Tibial nerve (tissue), 4 donors: ENCODE data around the gene MBD3. TPM values are rescaled to one million over a fixed set of nuclear protein-coding genes. Genes with fewer than 3 reads are reported as not detected.

Experiments
- DNase-seq, 2 donors: peaks; one replicate each; pipeline ENCODE4 v3.0.0-alpha.2; 2019; ENCODE audit warnings: low spot score in 2 of 2
- H3K27ac ChIP-seq, 4 donors: fragments of 200-600 bp; sonication (generic) in 3 of 4; one replicate each; pipeline ENCODE4 v1.5.1; 2017 to 2019; ENCODE audit warnings: mild to moderate bottlenecking in 1 of 4
- H3K27me3 ChIP-seq, 2 donors: fragments of 200-600 bp; sonication (generic) in 1 of 2; one replicate each; pipeline versions ENCODE4 v1.5.1 to v1.6.0; 2017 to 2019
- H3K36me3 ChIP-seq, 3 donors: fragments of 200-600 bp; sonication (generic); one replicate each; pipeline ENCODE4 v1.5.1; 2018 to 2019
- H3K4me1 ChIP-seq, 4 donors: fragments of 200-600 bp; sonication (generic) in 3 of 4; one replicate each; pipeline ENCODE4 v1.5.1; 2017 to 2019
- H3K4me3 ChIP-seq, 4 donors: fragments of 200-600 bp; sonication (generic) in 3 of 4; one replicate each; pipeline ENCODE4 v1.5.1; 2017 to 2019; ENCODE audit warnings: mild to moderate bottlenecking in 1 of 4, moderate library complexity in 1 of 4
- H3K9me3 ChIP-seq, 4 donors: fragments of 200-600 bp; sonication (generic) in 3 of 4; one replicate each; pipeline ENCODE4 v1.5.1; 2017 to 2019
- EP300 ChIP-seq, 2 donors: sonication (generic); formaldehyde crosslinking; IDR thresholded peaks; one replicate each; pipeline ENCODE4 v1.6.1; 2017; ENCODE audit warnings: antibody characterized with exemption in 2 of 2, mild to moderate bottlenecking in 1 of 2
- POLR2A ChIP-seq, 2 donors: fragments of 450-650 bp; IDR thresholded peaks; one replicate each; pipeline ENCODE4 v1.6.1; 2017; ENCODE audit warnings: antibody characterized with exemption in 2 of 2, mild to moderate bottlenecking in 2 of 2, moderate library complexity in 2 of 2
- WGBS, 2 donors: methylation state at CpG; one replicate each; pipeline ENCODE4 v1.1.5; 2018; 5-methylcytosine and 5-hydroxymethylcytosine counted together
- total RNA-seq, 4 donors: library from RNA; depleted of rRNA; stranded (reverse); fragments of >200 nt; gene quantifications; one replicate each; pipeline ENCODE4 v1.1.0, GENCODE V29; 2016
- TF ChIP-seq, protein P1 (sequence below), 5 experiments: fragments of 200-600 bp in 3 of 5; fragments of 450-650 bp in 2 of 5; sonication (generic) in 3 of 5; IDR thresholded peaks; one replicate each; pipeline ENCODE4 v1.5.1; 2016 to 2019; ENCODE audit warnings: antibody characterized with exemption in 5 of 5, mild to moderate bottlenecking in 3 of 5, moderate library complexity in 2 of 5

Gene MBD3
- total RNA-seq, 4 donors from 2014 or later: 62.9 to 144 (median 91.4) TPM

DNA sequence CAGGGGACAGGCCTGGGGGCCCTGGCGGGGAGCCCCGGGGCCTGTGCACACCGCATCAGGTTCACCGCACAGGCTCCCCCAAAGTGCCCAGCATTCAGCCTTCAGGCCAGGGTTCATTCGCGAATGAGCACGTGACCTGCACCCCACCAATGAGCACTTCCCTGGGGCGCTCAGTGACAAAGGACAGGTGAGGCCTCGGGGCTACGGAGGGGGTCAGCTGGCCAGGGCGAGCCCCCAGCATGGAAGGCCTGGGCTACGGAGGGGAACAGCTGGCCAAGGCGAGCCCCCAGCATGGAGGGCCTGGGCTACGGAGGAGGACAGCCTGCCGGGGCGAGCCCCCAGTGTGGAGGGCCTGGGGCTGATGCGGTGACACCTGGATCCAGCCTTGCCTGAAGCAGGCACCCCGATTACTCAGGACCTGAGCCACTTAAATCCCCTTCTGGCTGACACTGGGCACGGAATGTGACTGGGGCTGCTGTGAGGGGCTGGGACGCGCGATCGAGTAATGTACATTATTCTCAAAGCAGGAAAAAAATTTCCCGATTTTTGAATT, 36.7 kb upstream of the MBD3 start:
- no peak for DNase-seq
- no peak overlapping the region for H3K4me3 ChIP-seq
- H3K9me3 ChIP-seq: no peaks in the 10 kb centered on the region
- H3K27me3 ChIP-seq: no peaks in the 10 kb centered on the region
- H3K27ac ChIP-seq: no peak overlapping the region
- peaks cover 0 to 78% (median 8%) of the 10 kb centered on the region in 3 donors for H3K36me3 ChIP-seq
- no peaks in the 10 kb centered on the region for H3K4me1 ChIP-seq
- 92 to 98% methylated on average over 21 to 24 of the region's 24 CpGs for WGBS, 2 donors
- no peak for TF ChIP-seq POLR2A (IDR thresholded peaks at IDR 0.05)
- TF ChIP-seq, protein P1, sequence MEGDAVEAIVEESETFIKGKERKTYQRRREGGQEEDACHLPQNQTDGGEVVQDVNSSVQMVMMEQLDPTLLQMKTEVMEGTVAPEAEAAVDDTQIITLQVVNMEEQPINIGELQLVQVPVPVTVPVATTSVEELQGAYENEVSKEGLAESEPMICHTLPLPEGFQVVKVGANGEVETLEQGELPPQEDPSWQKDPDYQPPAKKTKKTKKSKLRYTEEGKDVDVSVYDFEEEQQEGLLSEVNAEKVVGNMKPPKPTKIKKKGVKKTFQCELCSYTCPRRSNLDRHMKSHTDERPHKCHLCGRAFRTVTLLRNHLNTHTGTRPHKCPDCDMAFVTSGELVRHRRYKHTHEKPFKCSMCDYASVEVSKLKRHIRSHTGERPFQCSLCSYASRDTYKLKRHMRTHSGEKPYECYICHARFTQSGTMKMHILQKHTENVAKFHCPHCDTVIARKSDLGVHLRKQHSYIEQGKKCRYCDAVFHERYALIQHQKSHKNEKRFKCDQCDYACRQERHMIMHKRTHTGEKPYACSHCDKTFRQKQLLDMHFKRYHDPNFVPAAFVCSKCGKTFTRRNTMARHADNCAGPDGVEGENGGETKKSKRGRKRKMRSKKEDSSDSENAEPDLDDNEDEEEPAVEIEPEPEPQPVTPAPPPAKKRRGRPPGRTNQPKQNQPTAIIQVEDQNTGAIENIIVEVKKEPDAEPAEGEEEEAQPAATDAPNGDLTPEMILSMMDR (IDR thresholded peaks at IDR 0.05): no peak

DNA sequence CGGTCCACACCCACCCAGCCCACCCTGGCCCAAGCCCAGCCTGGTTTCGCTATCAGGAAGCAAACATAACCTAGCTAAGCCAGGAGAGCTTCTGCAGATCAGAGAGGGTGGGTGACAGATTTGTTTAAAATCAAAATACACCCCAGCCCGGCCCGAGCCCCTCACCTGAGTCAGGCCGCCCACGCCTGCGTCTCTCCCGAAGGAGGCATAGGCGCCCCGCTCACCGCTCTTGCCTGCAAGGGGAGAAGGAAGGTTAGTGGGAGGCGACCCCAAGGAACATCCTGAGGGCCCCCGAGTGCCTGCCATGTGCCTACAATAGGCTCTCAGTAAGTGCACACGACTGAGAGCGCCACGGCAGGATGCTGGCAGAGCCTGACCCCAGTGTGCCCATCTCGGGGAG, 34.5 kb upstream of the MBD3 start:
- H3K4me3 ChIP-seq: no peak overlapping the region
- no peak for DNase-seq
- no peak overlapping the region for H3K27ac ChIP-seq
- H3K36me3 ChIP-seq: peaks cover 0 to 80% (median 8%) of the 10 kb centered on the region in 3 donors
- TF ChIP-seq POLR2A (IDR thresholded peaks at IDR 0.05): no peak
- TF ChIP-seq EP300 (IDR thresholded peaks at IDR 0.05): no peak
- TF ChIP-seq, protein P1 (IDR thresholded peaks at IDR 0.05): no peak
- WGBS, 2 donors: 82 to 97% methylated on average over 5 to 12 of the region's 17 CpGs
- H3K27me3 ChIP-seq: no peaks in the 10 kb centered on the region
- no peaks in the 10 kb centered on the region for H3K4me1 ChIP-seq
- H3K9me3 ChIP-seq: no peaks in the 10 kb centered on the region

DNA sequence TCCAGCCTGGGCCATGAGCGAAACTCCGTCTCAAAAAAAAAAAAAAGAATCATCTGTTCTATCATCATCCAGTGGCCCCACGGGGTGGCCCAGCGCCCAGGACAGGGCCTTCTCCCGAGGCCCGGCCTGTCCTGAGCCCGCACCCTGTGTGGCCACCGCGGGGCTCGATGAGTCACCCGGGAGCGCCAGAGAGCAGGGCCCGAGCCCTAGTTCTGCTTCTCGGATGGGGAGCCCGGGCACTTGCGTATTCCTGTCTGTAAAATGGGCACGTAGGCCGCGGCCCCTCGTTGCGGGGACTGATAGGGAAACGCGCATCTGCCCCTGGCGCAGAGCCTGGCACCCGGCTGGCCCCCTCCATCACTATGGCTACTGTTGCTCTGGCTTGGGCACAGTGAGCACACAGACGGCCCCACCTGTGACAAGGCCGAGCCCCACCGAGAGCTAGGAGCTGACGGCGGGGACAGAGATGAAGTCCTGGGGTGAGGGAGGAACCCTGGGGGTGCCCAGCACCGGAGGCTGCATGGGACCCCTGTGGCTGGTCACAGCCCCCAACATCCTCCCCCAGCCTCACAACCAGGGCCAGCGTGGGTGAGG, 33.8 kb upstream of the MBD3 start:
- 90 to 92% methylated on average over 31 to 32 of the region's 32 CpGs for WGBS, 2 donors
- Histone ChIP-seq H3K4me3 (no peak overlapping the region), H3K36me3 (peaks cover 0 to 80% (median 1%) of the 10 kb centered on the region in 3 donors)

DNA sequence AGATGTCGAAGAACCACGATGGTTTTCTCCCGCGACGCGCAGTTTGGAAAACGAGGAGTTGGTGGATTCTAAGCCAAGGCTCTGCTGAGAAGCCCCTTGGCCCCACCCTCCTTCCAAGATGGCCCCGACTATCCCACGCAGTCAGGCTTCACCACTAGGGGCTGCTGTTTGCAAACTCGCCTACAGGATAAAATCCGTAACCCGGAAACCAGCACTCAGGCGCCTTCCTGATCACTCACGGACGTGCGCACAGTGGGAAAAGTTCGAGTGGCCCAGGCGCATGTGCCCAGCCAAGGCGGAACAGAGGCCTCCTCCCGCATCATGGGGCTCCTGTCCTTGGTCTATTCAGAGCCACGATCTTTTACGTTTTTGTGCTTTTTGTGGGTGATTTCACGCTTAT, 31.8 kb upstream of the MBD3 start:
- no peak overlapping the region for H3K4me3 ChIP-seq
- no peaks in the 10 kb centered on the region for H3K9me3 ChIP-seq
- TF ChIP-seq, protein P1 (IDR thresholded peaks at IDR 0.05): peak; percentile 22 to 46 (median 39)
- no peak for TF ChIP-seq POLR2A (IDR thresholded peaks at IDR 0.05)
- no peaks in the 10 kb centered on the region for H3K4me1 ChIP-seq
- no peaks in the 10 kb centered on the region for H3K27me3 ChIP-seq
- DNase-seq: peak in 1 of 2 donors; percentile 39
- H3K36me3 ChIP-seq: peaks cover 0 to 80% (median 0%) of the 10 kb centered on the region in 3 donors
- no peak overlapping the region for H3K27ac ChIP-seq
- 72 to 76% methylated on average over 23 of the region's 23 CpGs for WGBS, 2 donors

More for the DNA sequence above, 33.8 kb upstream of the MBD3 start:
- Histone ChIP-seq H3K4me1 (no peaks in the 10 kb centered on the region), H3K27ac (no peak overlapping the region), H3K9me3 (no peaks in the 10 kb centered on the region), H3K27me3 (no peaks in the 10 kb centered on the region)
- DNase-seq: no peak
- TF ChIP-seq POLR2A (IDR thresholded peaks at IDR 0.05) (no peak), EP300 (IDR thresholded peaks at IDR 0.05) (no peak)
- TF ChIP-seq, protein P1 (IDR thresholded peaks at IDR 0.05): no peak

DNA sequence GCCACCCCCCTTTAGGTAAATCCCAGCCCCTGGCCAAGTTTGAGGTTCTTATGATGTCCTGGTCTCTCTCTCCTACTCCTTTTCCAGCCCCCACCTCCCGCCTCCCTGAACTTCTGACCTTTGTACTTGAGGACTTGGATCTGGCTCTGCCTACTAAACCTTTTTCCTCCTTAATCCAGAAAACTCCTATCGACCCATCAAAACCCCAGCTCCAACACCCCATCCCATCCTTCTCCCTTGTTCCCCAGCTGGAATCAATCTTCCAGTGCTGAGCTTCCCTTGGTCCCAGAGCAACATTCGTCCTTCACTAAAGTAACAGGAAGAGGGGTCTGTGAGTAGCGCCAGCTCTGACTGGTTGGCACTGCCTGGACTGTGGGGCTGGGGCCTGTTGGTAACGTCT, 29.9 kb upstream of the MBD3 start:
- WGBS, 2 donors: 87 to 88% methylated on average over 5 of the region's 5 CpGs

More for the DNA sequence above, 29.9 kb upstream of the MBD3 start:
- TF ChIP-seq POLR2A (IDR thresholded peaks at IDR 0.05) (no peak), EP300 (IDR thresholded peaks at IDR 0.05) (no peak)
- TF ChIP-seq, protein P1 (IDR thresholded peaks at IDR 0.05): no peak
- Histone ChIP-seq H3K4me1 (no peaks in the 10 kb centered on the region), H3K9me3 (no peaks in the 10 kb centered on the region), H3K36me3 (peaks cover 0 to 97% (median 0%) of the 10 kb centered on the region in 3 donors), H3K4me3 (no peak overlapping the region), H3K27ac (no peak overlapping the region), H3K27me3 (no peaks in the 10 kb centered on the region)
- no peak for DNase-seq
